B cell (primary cell): ENCODE measurements around the gene RPGR. TPM values are rescaled to one million over a fixed set of nuclear protein-coding genes. Genes with fewer than 3 reads are reported as not detected.

Source experiments
- ATAC-seq: fragments of 200-7000 bp; cut with Tn5 transposase; one replicate; pipeline ENCODE4 v1.10.0; 2021; ENCODE audit warnings: low read depth, mild to moderate bottlenecking, moderate number of reproducible peaks, moderate library complexity
- CTCF ChIA-PET: fragments of 350-600 bp; sonication (Branson Sonifier 250); formaldehyde crosslinking; loops from one replicate; lab custom pipeline; 2021; ENCODE audit warnings: antibody characterized with exemption, inconsistent platforms; lab: Charles Lee
- POLR2A ChIA-PET: fragments of 350-600 bp; sonication (Branson Sonifier 250); formaldehyde crosslinking; loops from one replicate; lab custom pipeline; 2021; ENCODE audit warnings: antibody characterized with exemption; lab: Charles Lee
- DNase-seq: peaks from one replicate; pipeline ENCODE4 v3.0.0; 2013
- H2AFZ ChIP-seq: 2 replicates; pipeline ENCODE4 v1.6.1; 2012; ENCODE audit warnings: mild to moderate bottlenecking, low read depth, low read length; ENCODE audit not compliant: insufficient read depth, poor library complexity, severe bottlenecking
- H3K27ac ChIP-seq, 2 donors: 1 replicate in 1 of 2; 2 replicates in 1 of 2; pipeline ENCODE4 v1.5.1; 2012 to 2013; ENCODE audit warnings: low read length in 2 of 2, mild to moderate bottlenecking in 2 of 2, moderate library complexity in 1 of 2
- H3K27me3 ChIP-seq, 4 experiments: fragments of 200-600 bp in 1 of 4; sonication (generic) in 1 of 4; replicated peaks in 1 of 4; 1 replicate in 2 of 4; 2 replicates in 2 of 4; pipeline versions ENCODE4 v1.6.1 to v1.7.0; 2013 to 2016; ENCODE audit warnings: low read length in 3 of 4, mild to moderate bottlenecking in 2 of 4, mixed read lengths in 1 of 4, moderate library complexity in 1 of 4; ENCODE audit not compliant: insufficient read depth in 4 of 4, control insufficient read depth in 3 of 4; ENCODE audit errors: control extremely low read depth in 1 of 4
- H3K36me3 ChIP-seq, 2 experiments: replicated peaks in 1 of 2; 1 replicate in 1 of 2; 2 replicates in 1 of 2; pipeline versions ENCODE4 v1.6.1 to v1.7.1; 2013; ENCODE audit warnings: low read length in 1 of 2; ENCODE audit not compliant: insufficient read depth in 2 of 2, control insufficient read depth in 1 of 2; ENCODE audit errors: control extremely low read depth in 1 of 2, extremely low read depth in 1 of 2
- H3K4me1 ChIP-seq, 2 donors: fragments of 200-600 bp in 1 of 2; sonication (generic) in 1 of 2; 1 replicate in 1 of 2; 2 replicates in 1 of 2; pipeline versions ENCODE4 v1.5.1 to v1.6.1; 2013 to 2017; ENCODE audit warnings: low read length in 2 of 2; ENCODE audit not compliant: control insufficient read depth in 2 of 2, insufficient read depth in 2 of 2
- H3K4me2 ChIP-seq: replicated peaks from 2 replicates; pipeline ENCODE3; 2012; ENCODE audit warnings: mild to moderate bottlenecking, low read depth, low read length; ENCODE audit not compliant: poor library complexity, severe bottlenecking
- H3K4me3 ChIP-seq, 5 experiments: fragments of 200-600 bp in 1 of 5; sonication (generic) in 1 of 5; 1 replicate in 3 of 5; 2 replicates in 2 of 5; pipeline versions ENCODE4 v1.5.1 to v1.7.0; 2011 to 2016; ENCODE audit warnings: low read length in 4 of 5, mild to moderate bottlenecking in 4 of 5, low read depth in 2 of 5, control low read depth in 1 of 5, moderate library complexity in 1 of 5; ENCODE audit not compliant: insufficient read depth in 1 of 5; ENCODE audit errors: control extremely low read depth in 1 of 5, extremely low read depth in 1 of 5
- H3K79me2 ChIP-seq: fragments of 200-600 bp; sonication (generic); one replicate; pipeline ENCODE4 v1.6.0; 2016; ENCODE audit warnings: low read length; ENCODE audit not compliant: control insufficient read depth, insufficient read depth
- H3K9ac ChIP-seq: fragments of 200-600 bp; sonication (generic); 2 replicates; pipeline ENCODE4 v1.6.1; 2017; ENCODE audit warnings: mild to moderate bottlenecking, low read length, moderate library complexity
- H3K9me3 ChIP-seq, 3 donors: one replicate each; pipeline versions ENCODE4 v1.6.1 to v1.7.1; 2013; ENCODE audit warnings: low read length in 2 of 3; ENCODE audit not compliant: control insufficient read depth in 2 of 3, insufficient read depth in 1 of 3; ENCODE audit errors: control extremely low read depth in 1 of 3
- H4K20me1 ChIP-seq: 2 replicates; pipeline ENCODE4 v1.6.0; 2012; ENCODE audit warnings: mild to moderate bottlenecking, low read length; ENCODE audit not compliant: insufficient read depth, control insufficient read depth, poor library complexity, severe bottlenecking
- H3K27ac Mint-ChIP-seq: one replicate; pipeline ENCODE4 v1.8.0; 2021; ENCODE audit warnings: mixed read lengths
- H3K27me3 Mint-ChIP-seq: one replicate; pipeline ENCODE4 v1.8.0; 2021; ENCODE audit warnings: mixed read lengths
- H3K4me1 Mint-ChIP-seq: one replicate; pipeline ENCODE4 v1.8.0; 2021; ENCODE audit warnings: mixed read lengths
- H3K4me3 Mint-ChIP-seq: one replicate; pipeline ENCODE4 v1.8.0; 2021; ENCODE audit warnings: mixed read lengths
- H3K9me3 Mint-ChIP-seq: one replicate; pipeline ENCODE4 v1.8.0; 2022; ENCODE audit warnings: mixed read lengths; ENCODE audit not compliant: insufficient read depth
- CTCF ChIP-seq: fragments of 200-600 bp; IDR thresholded peaks from one replicate; pipeline ENCODE4 v1.8.0; 2022; ENCODE audit warnings: antibody characterized with exemption, mild to moderate bottlenecking
- EZH2 ChIP-seq: IDR thresholded peaks from 2 replicates; pipeline ENCODE4 v1.6.1; 2012; ENCODE audit warnings: borderline replicate concordance, low read depth, mild to moderate bottlenecking, moderate library complexity, low read length; ENCODE audit not compliant: insufficient read depth, poor library complexity, severe bottlenecking
- WGBS: methylation state at CpG from one replicate; pipeline ENCODE4 v1.1.5; 2013; ENCODE audit warnings: missing lambda C conversion rate; ENCODE audit not compliant: insufficient coverage; 5-methylcytosine and 5-hydroxymethylcytosine counted together
- intact Hi-C: fragments of 100-400 bp; cut with micrococcal nuclease; formaldehyde crosslinking; loops from one replicate; pipeline ENCODE4 v1.10.0; 2022
- polyA plus RNA-seq: library from polyadenylated mRNA; depleted of rRNA; stranded (reverse); fragments of >200 nt; gene quantifications from 2 replicates; pipeline ENCODE4 v1.2.3, GENCODE V29; 2012
- total RNA-seq, 2 donors: library from RNA; stranded (reverse); fragments of 120-200 nt in 1 of 2; gene quantifications; 1 replicate in 1 of 2; 2 replicates in 1 of 2; pipeline versions ENCODE4 v1.2.3 to v1.2.4, GENCODE V29; 2013 to 2022

The RPGR gene
- total and polyA plus RNA-seq, 2 donors (not counting 1 experiment from before 2014, with no cell fraction given), result 4.2 to 26.8 TPM

GRCh38 chrX:38365954-38366353 is 38.6 kb upstream of the RPGR start:
- WGBS, result no CpG with 5 or more reads among the region's 3 CpGs
- Histone ChIP-seq H3K36me3 (no peaks in the 10 kb centered on the region), H3K79me2 (no peaks in the 10 kb centered on the region), H3K9ac (no peak overlapping the region), H3K4me3 (no peak overlapping the region), H2AFZ (no peak overlapping the region), H4K20me1 (no peaks in the 10 kb centered on the region), H3K4me2 (no peak overlapping the region), H3K27ac (no peak overlapping the region), H3K9me3 (no peaks in the 10 kb centered on the region), H3K4me1 (no peaks in the 10 kb centered on the region), H3K27me3 (no peaks in the 10 kb centered on the region)
- ChIA-PET POLR2A (no interaction called here), CTCF (no interaction called here)
- ATAC-seq (no peak), DNase-seq (no peak)
- Mint-ChIP-seq H3K27me3 (no peaks in the 10 kb centered on the region), H3K4me3 (no peak overlapping the region), H3K27ac (no peak overlapping the region), H3K4me1 (no peaks in the 10 kb centered on the region), H3K9me3 (no peaks in the 10 kb centered on the region)
- TF ChIP-seq EZH2 (no peak), CTCF (no peak)
- intact Hi-C loops, result no loop called here

DNA sequence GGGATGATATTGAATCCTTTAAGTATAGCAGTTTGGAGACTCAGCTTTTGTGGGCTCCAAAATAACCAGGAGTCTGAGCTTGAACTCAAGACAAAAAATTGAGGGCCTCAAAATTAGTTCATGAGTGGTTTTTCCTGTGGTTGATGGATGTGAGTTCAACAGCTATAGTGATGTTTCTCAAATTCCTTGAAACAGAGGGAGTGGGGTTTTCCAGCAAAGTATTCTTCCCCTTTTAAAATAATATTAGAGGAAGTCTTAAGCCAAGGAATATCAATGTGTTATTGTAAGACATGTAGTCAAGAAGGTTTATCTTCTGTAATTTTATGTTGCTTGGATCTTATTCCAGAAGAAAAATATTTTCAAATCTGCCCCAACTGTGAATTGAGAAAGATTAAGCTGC is 35.7 kb upstream of the RPGR start:
- H3K4me3 ChIP-seq, result no peak overlapping the region
- H3K27me3 ChIP-seq, result no peaks in the 10 kb centered on the region
- no peaks in the 10 kb centered on the region for H3K9me3 Mint-ChIP-seq
- ChIA-PET POLR2A (no interaction called here), CTCF (no interaction called here)
- DNase-seq, result no peak
- H3K4me2 ChIP-seq, result no peak overlapping the region
- H3K9me3 ChIP-seq, result no peaks in the 10 kb centered on the region
- no peak overlapping the region for H2AFZ ChIP-seq
- no peak for TF ChIP-seq CTCF
- no peak for TF ChIP-seq EZH2
- H3K27ac Mint-ChIP-seq, result no peak overlapping the region
- H3K36me3 ChIP-seq, result no peaks in the 10 kb centered on the region
- no peaks in the 10 kb centered on the region for H4K20me1 ChIP-seq
- H3K27ac ChIP-seq, result no peak overlapping the region
- no peak overlapping the region for H3K4me3 Mint-ChIP-seq
- ATAC-seq, result no peak
- no peaks in the 10 kb centered on the region for H3K79me2 ChIP-seq
- no peaks in the 10 kb centered on the region for H3K4me1 Mint-ChIP-seq
- no peaks in the 10 kb centered on the region for H3K27me3 Mint-ChIP-seq
- intact Hi-C loops, result no loop called here
- H3K9ac ChIP-seq, result no peak overlapping the region
- H3K4me1 ChIP-seq, result no peaks in the 10 kb centered on the region
